ENCODE results near the gene ABCB10.
"Not testable (repeated sequence)": the region's sequence is repeated elsewhere in the genome, so short reads cannot be mapped to it uniquely, and the experiment has no call there.

Gene ABCB10

DNA sequence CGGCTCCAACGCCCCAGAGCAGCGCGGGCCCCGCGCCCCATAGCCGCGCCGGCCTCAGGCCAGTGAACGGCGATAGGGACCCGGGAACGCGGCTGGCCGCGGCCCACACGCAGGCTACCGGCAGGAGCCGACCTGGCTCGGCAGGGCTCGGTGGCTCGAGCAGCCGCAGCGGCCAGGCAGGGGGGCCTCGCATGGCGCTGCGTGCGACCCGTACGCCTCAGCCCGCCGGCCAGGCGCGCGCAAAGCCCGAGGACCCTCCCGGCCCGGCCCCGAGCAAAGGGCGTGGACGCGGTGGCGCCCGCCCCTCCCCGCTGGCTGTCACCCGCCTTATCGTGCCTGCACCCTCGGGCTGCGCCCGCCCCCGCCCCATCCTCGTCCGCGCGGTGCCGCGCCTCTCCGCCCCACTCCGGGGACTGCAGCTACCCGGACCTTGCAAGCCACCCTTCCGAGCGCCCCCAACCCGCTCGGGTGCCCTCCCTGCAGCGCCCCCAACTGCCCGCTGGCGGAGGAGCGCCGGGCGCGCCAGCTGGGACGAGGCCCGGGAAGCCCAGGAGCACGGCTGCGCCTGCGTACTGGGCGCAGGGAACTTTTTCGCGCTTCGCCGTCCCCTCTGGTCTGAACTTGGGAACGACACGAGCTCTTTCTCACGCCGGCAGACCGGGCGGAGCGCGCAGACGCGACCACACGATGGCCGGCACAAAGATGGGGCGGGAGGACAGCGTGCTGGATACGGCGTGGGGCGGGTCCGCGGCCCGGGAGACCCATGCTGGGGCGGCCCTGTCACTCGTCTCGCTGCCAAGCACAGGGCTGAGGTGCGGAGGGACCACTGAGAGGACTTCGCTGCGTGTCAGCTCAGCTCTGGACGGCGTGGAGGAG, at the start of gene ABCB10:
TSS of gene ABCB10 (minus strand) at position 248 of the 876 bp plus-strand sequence. CDS start at position 193, 55 bp downstream.
- Mint-ChIP-seq H3K27ac (peak within 1 kb of the TSS; percentile 88), H3K36me3 (no peaks in the 10 kb centered on the region), H3K9me3 (ENCODE audit: low read depth) (no peaks in the 10 kb centered on the region), H3K4me3 (peak within 1 kb of the TSS; percentile 96), H3K27me3 (no peaks in the 10 kb centered on the region), H3K4me1 (ENCODE audit: low read depth) (peaks cover 32% of the 10 kb centered on the region)

GRCh38 chr1:229607370-229607769, 48.9 kb upstream of the ABCB10 start:
- H3K4me3 Mint-ChIP-seq = no peak overlapping the region
- H3K36me3 Mint-ChIP-seq = peaks cover 26% of the 10 kb centered on the region
- H3K27me3 Mint-ChIP-seq = no peaks in the 10 kb centered on the region
- no peaks in the 10 kb centered on the region for H3K9me3 Mint-ChIP-seq (ENCODE audit: low read depth)
- H3K4me1 Mint-ChIP-seq (ENCODE audit: low read depth) = no peaks in the 10 kb centered on the region
- H3K27ac Mint-ChIP-seq = no peak overlapping the region

DNA sequence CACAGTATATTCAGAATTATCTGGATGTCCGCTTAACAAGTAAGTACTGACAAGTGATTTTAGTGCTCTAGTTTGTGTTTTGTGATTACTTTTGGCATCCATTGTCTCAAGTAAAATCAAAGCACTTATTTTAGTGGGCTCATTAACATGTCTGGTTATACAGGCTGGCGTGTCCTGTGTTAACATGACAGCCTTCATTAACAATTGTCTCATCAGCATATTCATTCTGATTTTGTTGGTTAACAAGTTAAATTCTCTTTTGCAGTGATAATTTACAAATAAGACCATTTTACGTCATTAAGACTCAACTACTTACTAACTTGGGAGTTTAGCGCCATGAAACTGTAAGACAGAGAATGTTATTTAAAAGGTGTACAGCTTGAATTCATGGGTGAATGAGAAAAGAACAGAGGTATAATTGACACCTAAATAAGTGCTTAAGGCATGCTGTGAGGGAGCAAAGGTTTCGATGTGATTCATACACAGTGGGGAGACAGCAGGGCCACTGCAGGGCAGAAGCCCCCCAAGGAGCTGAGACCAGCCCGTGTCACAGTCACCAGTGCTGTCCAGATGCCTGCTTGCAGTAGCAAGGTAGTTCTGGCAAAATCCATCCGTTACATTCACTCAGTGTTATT, 45.0 kb upstream of the ABCB10 start:
- H3K36me3 Mint-ChIP-seq = peaks cover 27% of the 10 kb centered on the region
- H3K4me3 Mint-ChIP-seq = no peak overlapping the region
- H3K4me1 Mint-ChIP-seq (ENCODE audit: low read depth) = peaks cover 2% of the 10 kb centered on the region
- H3K27me3 Mint-ChIP-seq = no peaks in the 10 kb centered on the region
- H3K9me3 Mint-ChIP-seq (ENCODE audit: low read depth) = no peaks in the 10 kb centered on the region
- H3K27ac Mint-ChIP-seq = no peak overlapping the region

GRCh38 chr1:229600229-229600628, 41.7 kb upstream of the ABCB10 start:
- Mint-ChIP-seq H3K4me3 (no peak overlapping the region), H3K4me1 (ENCODE audit: low read depth) (peaks cover 10% of the 10 kb centered on the region), H3K27me3 (no peaks in the 10 kb centered on the region), H3K36me3 (peaks cover 25% of the 10 kb centered on the region), H3K27ac (no peak overlapping the region), H3K9me3 (ENCODE audit: low read depth) (no peaks in the 10 kb centered on the region)

DNA sequence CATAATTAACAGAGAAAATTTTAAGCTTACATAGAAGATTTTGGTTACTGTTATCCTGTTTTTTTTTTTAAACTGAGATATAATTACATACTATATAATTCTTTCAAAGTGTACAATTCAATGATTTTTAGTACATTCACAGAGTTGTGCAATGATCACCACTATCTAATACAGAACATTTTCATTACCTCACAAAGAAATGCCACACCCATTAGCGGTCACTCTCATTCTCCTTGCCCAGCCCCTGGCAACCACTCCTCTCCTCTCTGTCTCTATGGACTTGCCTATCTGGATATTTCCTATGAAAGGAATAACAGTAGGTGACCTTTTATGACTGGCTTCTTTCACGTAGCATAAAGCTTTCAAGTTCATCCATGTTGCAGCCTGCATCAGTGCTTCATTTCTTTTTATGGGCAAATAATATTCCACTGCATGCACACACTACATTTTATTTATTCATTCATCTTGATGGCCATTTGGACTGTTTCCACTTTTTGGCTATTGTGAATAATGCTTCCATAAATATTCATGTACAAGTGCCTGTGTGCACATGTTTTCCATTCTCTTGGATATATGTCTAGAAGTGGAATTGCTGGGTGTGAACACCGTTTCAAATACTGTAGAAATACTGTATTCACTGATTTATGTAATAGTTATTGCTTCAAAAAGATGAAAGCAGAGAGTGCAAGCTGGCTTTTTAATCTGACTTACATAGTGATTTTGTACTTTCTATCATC, 40.9 kb upstream of the ABCB10 start:
- peaks cover 10% of the 10 kb centered on the region for H3K4me1 Mint-ChIP-seq (ENCODE audit: low read depth)
- H3K9me3 Mint-ChIP-seq (ENCODE audit: low read depth) = no peaks in the 10 kb centered on the region
- H3K4me3 Mint-ChIP-seq = no peak overlapping the region
- H3K36me3 Mint-ChIP-seq = peaks cover 23% of the 10 kb centered on the region
- no peak overlapping the region for H3K27ac Mint-ChIP-seq
- no peaks in the 10 kb centered on the region for H3K27me3 Mint-ChIP-seq

- H3K4me3 Mint-ChIP-seq = no peak overlapping the region
- H3K27me3 Mint-ChIP-seq = no peaks in the 10 kb centered on the region
- no peaks in the 10 kb centered on the region for H3K9me3 Mint-ChIP-seq (ENCODE audit: low read depth)
- peaks cover 10% of the 10 kb centered on the region for H3K4me1 Mint-ChIP-seq (ENCODE audit: low read depth)
- H3K27ac Mint-ChIP-seq = no peak overlapping the region
- peaks cover 21% of the 10 kb centered on the region for H3K36me3 Mint-ChIP-seq
Observed at GRCh38 chr1:229597877-229598276, 39.4 kb upstream of the ABCB10 start.

DNA sequence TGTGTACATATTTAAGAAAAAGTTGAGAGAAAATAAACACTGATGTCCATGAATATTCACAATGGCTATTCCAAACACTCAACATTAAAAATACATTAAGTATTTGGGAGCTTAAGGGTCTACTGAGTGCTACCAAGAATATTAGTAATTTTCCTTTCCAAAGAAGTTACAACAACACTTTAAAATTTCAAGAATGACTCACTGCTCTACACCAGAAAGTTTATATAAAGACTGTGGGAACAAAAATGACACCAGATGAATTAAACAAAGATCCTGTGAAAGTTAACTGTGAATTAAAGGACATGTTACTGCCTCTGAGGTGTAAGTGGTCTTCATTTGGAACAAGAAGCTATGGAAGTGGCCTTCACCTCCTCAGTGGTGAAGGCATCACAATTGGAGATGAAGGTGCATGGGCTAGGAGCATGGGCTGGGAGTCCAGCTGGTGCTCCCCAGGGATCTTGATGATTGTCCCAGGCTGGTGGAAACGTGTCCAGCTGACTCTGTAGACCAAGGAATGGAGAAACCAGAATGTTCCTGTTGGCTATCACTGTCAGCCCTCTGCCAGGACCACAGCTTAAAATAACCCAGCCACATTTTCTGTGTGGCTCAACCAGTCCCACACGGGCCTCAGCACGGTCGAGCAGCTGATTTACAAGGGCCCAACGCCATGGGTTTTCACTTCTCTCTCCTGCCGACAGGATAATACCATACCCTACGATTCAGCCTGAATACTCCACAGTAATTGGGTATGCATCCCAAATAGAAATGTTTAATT, 38.6 kb upstream of the ABCB10 start:
- H3K9me3 Mint-ChIP-seq (ENCODE audit: low read depth) = no peaks in the 10 kb centered on the region
- no peaks in the 10 kb centered on the region for H3K27me3 Mint-ChIP-seq
- peaks cover 14% of the 10 kb centered on the region for H3K36me3 Mint-ChIP-seq
- H3K4me1 Mint-ChIP-seq (ENCODE audit: low read depth) = peaks cover 10% of the 10 kb centered on the region
- H3K4me3 Mint-ChIP-seq = no peak overlapping the region
- peak overlapping the region; percentile 64 for H3K27ac Mint-ChIP-seq

GRCh38 chr1:229595876-229596275, 37.4 kb upstream of the ABCB10 start:
- H3K27ac Mint-ChIP-seq, H3K36me3 Mint-ChIP-seq: not testable (repeated sequence)

DNA sequence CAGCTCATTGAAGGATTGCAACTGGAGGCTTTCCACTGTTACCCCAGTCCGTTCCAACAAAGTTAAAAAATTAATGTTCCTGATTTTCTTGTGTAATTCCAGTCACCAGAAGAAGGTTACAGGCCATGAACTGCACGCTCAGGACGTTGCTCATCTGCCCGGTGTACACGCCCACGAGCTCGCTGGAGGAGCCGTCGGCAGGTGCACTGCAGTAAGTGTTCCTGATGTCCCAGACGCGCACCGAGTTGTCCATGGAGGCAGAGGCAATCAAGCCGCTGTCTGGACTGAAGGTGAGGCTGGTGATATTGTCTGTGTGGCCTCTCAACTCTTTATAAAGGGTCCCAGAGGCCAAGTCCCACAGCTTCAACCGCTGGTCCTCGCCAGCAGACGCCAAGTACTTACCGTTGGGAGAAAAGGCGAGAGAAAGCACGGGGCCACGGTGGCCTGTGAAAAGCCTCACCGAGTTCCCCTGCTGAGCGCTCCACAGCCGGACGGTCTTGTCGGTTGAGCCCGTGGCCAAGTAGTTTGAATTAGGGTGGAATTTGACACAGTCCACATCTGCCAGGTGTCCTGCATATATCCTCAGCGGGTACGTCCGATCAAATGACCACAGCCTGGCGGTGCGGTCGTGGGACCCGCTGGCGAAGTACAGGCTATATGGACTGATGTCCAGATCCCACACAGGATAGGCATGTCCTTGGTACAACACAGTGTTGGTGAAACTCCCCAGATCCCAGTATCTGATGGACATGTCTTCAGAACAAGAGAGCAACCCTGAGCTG, 35.9 kb upstream of the ABCB10 start:
- peaks cover 2% of the 10 kb centered on the region for H3K36me3 Mint-ChIP-seq
- no peak overlapping the region for H3K27ac Mint-ChIP-seq
- no peaks in the 10 kb centered on the region for H3K27me3 Mint-ChIP-seq
- no peak overlapping the region for H3K4me3 Mint-ChIP-seq
- H3K4me1 Mint-ChIP-seq (ENCODE audit: low read depth) = peaks cover 8% of the 10 kb centered on the region
- no peaks in the 10 kb centered on the region for H3K9me3 Mint-ChIP-seq (ENCODE audit: low read depth)

More at GRCh38 chr1:229595876-229596275, 37.4 kb upstream of the ABCB10 start:
- not testable (repeated sequence) for H3K9me3 Mint-ChIP-seq (ENCODE audit: low read depth); H3K27me3 Mint-ChIP-seq; H3K4me3 Mint-ChIP-seq; H3K4me1 Mint-ChIP-seq (ENCODE audit: low read depth)

- H3K27me3 Mint-ChIP-seq = no peaks in the 10 kb centered on the region
Observed at GRCh38 chr1:229593800-229594199, 35.3 kb upstream of the ABCB10 start.

DNA sequence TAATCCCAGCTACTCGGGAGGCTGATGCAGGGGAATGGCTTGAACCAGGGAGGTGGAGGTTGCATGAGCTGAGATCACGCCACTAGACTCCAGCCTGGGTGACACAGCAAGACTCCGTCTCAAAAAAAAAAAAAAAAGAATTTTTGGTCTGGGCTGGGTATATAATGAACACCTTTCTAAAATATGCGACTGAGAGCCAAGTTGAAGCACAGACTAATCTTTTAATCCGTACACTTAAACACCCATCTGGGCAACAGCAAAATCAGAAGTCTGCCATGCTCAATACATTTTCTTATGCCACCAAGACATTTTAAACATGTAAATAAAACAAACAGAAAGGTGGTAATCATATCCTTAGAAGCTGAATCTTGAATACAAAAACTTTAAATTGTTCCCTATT, 31.6 kb upstream of the ABCB10 start:
- H3K4me3 Mint-ChIP-seq = no peak overlapping the region
- no peaks in the 10 kb centered on the region for H3K4me1 Mint-ChIP-seq (ENCODE audit: low read depth)
- H3K36me3 Mint-ChIP-seq = no peaks in the 10 kb centered on the region
- no peaks in the 10 kb centered on the region for H3K27me3 Mint-ChIP-seq
- H3K27ac Mint-ChIP-seq = no peak overlapping the region
- H3K9me3 Mint-ChIP-seq (ENCODE audit: low read depth) = no peaks in the 10 kb centered on the region

More at GRCh38 chr1:229593800-229594199, 35.3 kb upstream of the ABCB10 start:
- Mint-ChIP-seq H3K9me3 (ENCODE audit: low read depth) (no peaks in the 10 kb centered on the region), H3K4me1 (ENCODE audit: low read depth) (peaks cover 8% of the 10 kb centered on the region), H3K36me3 (peaks cover 2% of the 10 kb centered on the region), H3K27ac (no peak overlapping the region), H3K4me3 (no peak overlapping the region)

DNA sequence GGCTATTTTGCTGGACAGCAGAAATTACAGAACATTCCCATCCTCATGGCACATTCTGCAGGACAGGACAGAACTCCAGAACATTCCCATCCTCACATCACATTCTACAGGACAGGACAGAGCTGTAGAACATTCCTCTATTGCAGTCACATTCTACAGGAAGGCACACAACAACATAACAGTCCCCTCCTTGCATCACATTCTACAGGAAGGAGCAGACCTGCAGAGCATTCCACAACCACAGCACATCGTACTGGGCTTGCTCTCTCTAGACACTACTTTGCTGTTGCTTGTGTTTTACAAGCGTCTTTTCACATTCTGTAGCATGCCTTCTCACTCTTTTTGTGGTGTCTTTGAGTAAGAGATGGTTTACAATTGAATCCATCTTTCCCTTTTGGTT, 26.8 kb upstream of the ABCB10 start:
- Mint-ChIP-seq H3K9me3 (ENCODE audit: low read depth) (no peaks in the 10 kb centered on the region), H3K36me3 (no peaks in the 10 kb centered on the region), H3K4me1 (ENCODE audit: low read depth) (no peaks in the 10 kb centered on the region), H3K27ac (no peak overlapping the region), H3K4me3 (no peak overlapping the region), H3K27me3 (no peaks in the 10 kb centered on the region)

DNA sequence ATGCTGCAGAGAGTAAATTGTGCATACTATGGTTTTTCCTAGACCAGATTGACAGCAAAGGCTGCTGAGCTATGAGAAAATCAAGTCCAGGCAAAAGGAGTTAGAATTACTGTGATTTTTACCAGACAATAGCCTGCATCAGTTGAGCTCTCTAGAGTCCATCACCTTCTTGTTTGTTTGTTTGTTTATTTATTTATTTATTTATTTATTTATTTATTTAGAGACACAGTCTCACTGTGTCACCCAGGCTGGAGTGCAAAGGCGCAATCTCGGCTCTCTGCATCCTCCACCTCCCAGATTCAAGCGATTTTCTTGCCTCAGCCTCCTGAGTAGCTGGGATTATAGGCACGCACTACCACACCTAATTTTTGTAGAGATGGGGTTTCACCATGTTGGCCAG, 24.2 kb upstream of the ABCB10 start:
- Mint-ChIP-seq H3K27me3 (peaks cover 3% of the 10 kb centered on the region), H3K4me1 (ENCODE audit: low read depth) (no peaks in the 10 kb centered on the region), H3K36me3 (no peaks in the 10 kb centered on the region), H3K4me3 (no peak overlapping the region), H3K27ac (no peak overlapping the region), H3K9me3 (ENCODE audit: low read depth) (no peaks in the 10 kb centered on the region)

Measured in activated naive CD8-positive, alpha-beta T cell (primary cell).